Upper lobe of left lung (tissue), 4 donors: ENCODE measurements around the gene KLHL40.

Source experiments
- POLR2A ChIP-seq, 4 donors: fragments of 450-650 bp; IDR thresholded peaks; one replicate each; pipeline ENCODE4 v1.5.1; 2016 to 2017; ENCODE audit warnings: antibody characterized with exemption in 4 of 4, mild to moderate bottlenecking in 2 of 4
- TF ChIP-seq, protein P1 (sequence below), 6 experiments: fragments of 450-650 bp in 4 of 6; fragments of 200-600 bp in 2 of 6; sonication (generic) in 2 of 6; IDR thresholded peaks; one replicate each; pipeline ENCODE4 v1.5.1; 2016 to 2019; ENCODE audit warnings: antibody characterized with exemption in 6 of 6

DNA sequence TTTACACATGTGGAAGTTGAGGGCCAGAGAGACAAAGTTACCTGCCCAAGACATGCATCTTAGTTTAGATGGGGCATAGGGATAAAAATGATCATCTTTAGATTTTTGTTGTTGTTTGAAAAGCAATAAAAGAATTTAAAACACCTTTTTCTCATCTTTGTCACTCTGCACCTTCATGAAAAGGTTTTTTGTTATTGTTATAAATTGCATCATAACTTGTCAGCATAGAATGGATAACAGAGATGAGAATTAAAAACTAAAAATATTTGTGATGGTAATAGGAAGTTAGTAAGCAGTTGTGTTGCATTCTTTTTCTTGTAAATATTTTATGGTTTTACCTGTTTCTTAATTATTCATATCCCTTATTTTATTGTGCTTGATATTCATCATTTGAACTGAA lies 45.2 kb upstream of the KLHL40 start:
- TF ChIP-seq, protein P1, sequence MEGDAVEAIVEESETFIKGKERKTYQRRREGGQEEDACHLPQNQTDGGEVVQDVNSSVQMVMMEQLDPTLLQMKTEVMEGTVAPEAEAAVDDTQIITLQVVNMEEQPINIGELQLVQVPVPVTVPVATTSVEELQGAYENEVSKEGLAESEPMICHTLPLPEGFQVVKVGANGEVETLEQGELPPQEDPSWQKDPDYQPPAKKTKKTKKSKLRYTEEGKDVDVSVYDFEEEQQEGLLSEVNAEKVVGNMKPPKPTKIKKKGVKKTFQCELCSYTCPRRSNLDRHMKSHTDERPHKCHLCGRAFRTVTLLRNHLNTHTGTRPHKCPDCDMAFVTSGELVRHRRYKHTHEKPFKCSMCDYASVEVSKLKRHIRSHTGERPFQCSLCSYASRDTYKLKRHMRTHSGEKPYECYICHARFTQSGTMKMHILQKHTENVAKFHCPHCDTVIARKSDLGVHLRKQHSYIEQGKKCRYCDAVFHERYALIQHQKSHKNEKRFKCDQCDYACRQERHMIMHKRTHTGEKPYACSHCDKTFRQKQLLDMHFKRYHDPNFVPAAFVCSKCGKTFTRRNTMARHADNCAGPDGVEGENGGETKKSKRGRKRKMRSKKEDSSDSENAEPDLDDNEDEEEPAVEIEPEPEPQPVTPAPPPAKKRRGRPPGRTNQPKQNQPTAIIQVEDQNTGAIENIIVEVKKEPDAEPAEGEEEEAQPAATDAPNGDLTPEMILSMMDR (IDR thresholded peaks at IDR 0.05): no peak
- no peak for TF ChIP-seq POLR2A (IDR thresholded peaks at IDR 0.05)
